Activated B cell treated with CpG ODN at 0.5 μM for 24 hours (primary cell): ENCODE measurements around the gene METTL15. TPM values are rescaled to one million over a fixed set of nuclear protein-coding genes. Genes with fewer than 3 reads are reported as not detected.

Experiments
- ATAC-seq: fragments of 200-7000 bp; cut with Tn5 transposase; one replicate; pipeline ENCODE4 v1.10.0; 2021; ENCODE audit warnings: low read depth, mild to moderate bottlenecking, moderate library complexity
- CTCF ChIA-PET: fragments of 350-600 bp; sonication (Branson Sonifier 250); formaldehyde crosslinking; loops from one replicate; lab custom pipeline; 2021; ENCODE audit warnings: antibody characterized with exemption; lab: Charles Lee
- POLR2A ChIA-PET: fragments of 350-600 bp; sonication (Branson Sonifier 250); formaldehyde crosslinking; loops from one replicate; lab custom pipeline; 2021; ENCODE audit warnings: antibody characterized with exemption; lab: Charles Lee
- DNase-seq: peaks from one replicate; pipeline ENCODE4 v3.0.0; 2022
- H3K27ac Mint-ChIP-seq: one replicate; pipeline ENCODE4 v1.8.0; 2020; ENCODE audit warnings: mixed read lengths
- H3K27me3 Mint-ChIP-seq: one replicate; pipeline ENCODE4 v1.8.0; 2021; ENCODE audit warnings: mixed read lengths
- H3K36me3 Mint-ChIP-seq: one replicate; pipeline ENCODE4 v1.8.0; 2021; ENCODE audit warnings: low read depth, mixed read lengths
- H3K4me1 Mint-ChIP-seq: one replicate; pipeline ENCODE4 v1.8.0; 2021; ENCODE audit warnings: mixed read lengths
- H3K4me3 Mint-ChIP-seq: one replicate; pipeline ENCODE4 v1.8.0; 2020; ENCODE audit warnings: mild to moderate bottlenecking, mixed read lengths
- H3K9me3 Mint-ChIP-seq: one replicate; pipeline ENCODE4 v1.8.0; 2020; ENCODE audit warnings: mixed read lengths
- CTCF ChIP-seq: fragments of 200-600 bp; IDR thresholded peaks from one replicate; pipeline ENCODE4 v1.8.0; 2022; ENCODE audit warnings: antibody characterized with exemption, mild to moderate bottlenecking
- intact Hi-C: fragments of 100-400 bp; cut with micrococcal nuclease; formaldehyde crosslinking; loops from one replicate; pipeline ENCODE4 v1.15.1; 2024
- total RNA-seq: library from RNA; stranded (reverse); gene quantifications from 2 replicates; pipeline ENCODE4 v1.2.3, GENCODE V29; 2022

Gene METTL15
- total RNA-seq, 1 donor from 2014 or later = 14.2 TPM

GRCh38 chr11:28153586-28153985 is 45.4 kb downstream of the METTL15 start:
- no peak overlapping the region for H3K27ac Mint-ChIP-seq
- no peaks in the 10 kb centered on the region for H3K4me1 Mint-ChIP-seq
- no peaks in the 10 kb centered on the region for H3K9me3 Mint-ChIP-seq
- no peaks in the 10 kb centered on the region for H3K27me3 Mint-ChIP-seq
- ATAC-seq (no peak), DNase-seq (no peak)
- intact Hi-C loops = no loop called here
- TF ChIP-seq CTCF = no peak
- H3K36me3 Mint-ChIP-seq = peaks cover 24% of the 10 kb centered on the region
- ChIA-PET POLR2A (no interaction called here), CTCF (no interaction called here)
- H3K4me3 Mint-ChIP-seq = no peak overlapping the region

GRCh38 chr11:28168718-28169117 is 60.5 kb downstream of the METTL15 start:
- Mint-ChIP-seq H3K27ac (no peak overlapping the region), H3K27me3 (no peaks in the 10 kb centered on the region), H3K4me1 (peaks cover 5% of the 10 kb centered on the region), H3K4me3 (no peak overlapping the region), H3K36me3 (peaks cover 16% of the 10 kb centered on the region), H3K9me3 (no peaks in the 10 kb centered on the region)
- ATAC-seq = no peak
- ChIA-PET CTCF (no interaction called here), POLR2A (no interaction called here)
- TF ChIP-seq CTCF = no peak
- intact Hi-C loops = no loop called here
- DNase-seq = no peak

DNA sequence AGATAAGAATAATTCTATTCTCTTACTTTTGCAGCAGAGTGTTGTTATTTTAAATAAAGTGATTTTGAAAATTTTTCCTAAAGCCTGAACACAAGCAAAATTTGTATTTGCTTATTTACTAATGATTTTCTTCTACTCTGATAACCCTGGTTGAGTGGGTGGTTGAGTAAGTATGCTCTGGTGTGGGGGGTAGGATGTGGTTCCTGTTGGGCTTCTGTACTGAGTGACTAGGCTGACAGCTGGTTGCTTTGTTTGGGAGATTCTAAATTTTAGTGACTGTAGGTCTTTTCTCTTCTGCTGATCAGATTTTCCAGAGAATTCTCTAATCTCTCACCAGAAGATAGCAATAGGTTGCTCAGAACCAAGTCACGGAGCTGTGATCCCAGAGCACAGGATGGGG is 61.6 kb downstream of the METTL15 start:
- Mint-ChIP-seq H3K27me3 (no peaks in the 10 kb centered on the region), H3K27ac (no peak overlapping the region), H3K4me1 (peaks cover 5% of the 10 kb centered on the region), H3K4me3 (no peak overlapping the region), H3K36me3 (peaks cover 19% of the 10 kb centered on the region), H3K9me3 (peaks cover 2% of the 10 kb centered on the region)
- no peak for TF ChIP-seq CTCF
- ATAC-seq (no peak), DNase-seq (no peak)
- intact Hi-C loops = no loop called here
- ChIA-PET POLR2A (no interaction called here), CTCF (no interaction called here)

- Mint-ChIP-seq H3K27me3 (no peaks in the 10 kb centered on the region), H3K27ac (no peak overlapping the region), H3K4me1 (peaks cover 5% of the 10 kb centered on the region), H3K36me3 (peaks cover 18% of the 10 kb centered on the region), H3K9me3 (peaks cover 4% of the 10 kb centered on the region), H3K4me3 (no peak overlapping the region)
- ChIA-PET CTCF (no interaction called here), POLR2A (no interaction called here)
- no peak for TF ChIP-seq CTCF
- ATAC-seq (no peak), DNase-seq (no peak)
- intact Hi-C loops = no loop called here
Measured at GRCh38 chr11:28170759-28171158, 62.6 kb downstream of the METTL15 start.

- H3K4me1 Mint-ChIP-seq = no peaks in the 10 kb centered on the region
- H3K36me3 Mint-ChIP-seq = peaks cover 15% of the 10 kb centered on the region
- ChIA-PET POLR2A (no interaction called here), CTCF (no interaction called here)
- ATAC-seq = no peak
- TF ChIP-seq CTCF = no peak
- H3K4me3 Mint-ChIP-seq = no peak overlapping the region
- no peak for DNase-seq
- no peak overlapping the region for H3K27ac Mint-ChIP-seq
- intact Hi-C loops = no loop called here
- peaks cover 4% of the 10 kb centered on the region for H3K9me3 Mint-ChIP-seq
- no peaks in the 10 kb centered on the region for H3K27me3 Mint-ChIP-seq
Measured at GRCh38 chr11:28176351-28176750, 68.2 kb downstream of the METTL15 start.
